ENCODE data around the gene EFNA1. TPM values are rescaled to one million over a fixed set of nuclear protein-coding genes. Genes with fewer than 3 reads are reported as not detected.

The EFNA1 gene
- total and polyA plus RNA-seq, 2 of the 13 experiments (the other 11 are each of a cell fraction or from before 2014, with no cell fraction given) = 81.8 to 874 TPM

DNA sequence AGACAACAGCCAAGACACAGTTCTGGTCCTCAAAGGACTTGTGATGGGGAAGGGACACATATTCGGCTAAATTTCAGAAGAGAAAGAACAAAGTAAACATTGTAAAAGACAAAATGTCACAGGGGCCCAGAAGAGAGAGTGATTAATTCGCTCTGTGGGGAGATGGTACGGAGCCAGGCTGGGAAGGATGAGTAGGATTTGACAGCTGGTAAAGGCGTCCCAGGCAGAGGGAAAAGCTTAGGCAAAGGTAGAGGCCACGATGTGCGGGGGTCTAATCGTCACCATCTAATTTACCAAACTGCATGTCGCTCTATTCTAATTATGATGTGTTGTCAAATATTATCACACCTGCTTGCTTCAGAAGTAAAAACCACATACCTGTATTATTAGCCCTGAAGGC is 17.3 kb upstream of the EFNA1 start:
- CTCF ChIA-PET (ENCODE audit: low intra/inter-chr PET ratio, low total read pairs) = no interaction called here
- WGBS (ENCODE audit: low lambda C conversion rate) = 74% methylated on average over 8 of the region's 8 CpGs
- Histone ChIP-seq H3K9ac (ENCODE audit: insufficient read depth, low read depth, low read length) (no peak overlapping the region), H3K4me1 (ENCODE audit: insufficient read depth, low read length) (peaks cover 54% of the 10 kb centered on the region), H3K79me2 (ENCODE audit: insufficient read depth, low read length) (no peaks in the 10 kb centered on the region), H3K4me3 (replicated peaks in 1 of 3; ENCODE audit: insufficient read depth in 1 of 3, low read depth in 2 of 3, low read length in 3 of 3) (no peak overlapping the region), H3K9me3 (ENCODE audit: low read length) (no peaks in the 10 kb centered on the region), H3K4me2 (ENCODE audit: low read depth, low read length) (no peak overlapping the region), H2AFZ (ENCODE audit: low read length) (no peak overlapping the region), H3K27me3 (ENCODE audit: control insufficient read depth in 1 of 2, insufficient read depth in 2 of 2, low read length in 2 of 2) (no peaks in the 10 kb centered on the region), H3K36me3 (replicated peaks in 1 of 2; ENCODE audit: control insufficient read depth in 1 of 2, insufficient read depth in 2 of 2, low read length in 2 of 2) (no peaks in the 10 kb centered on the region), H3K27ac (ENCODE audit: extremely low read length, insufficient read depth, low read length) (no peak overlapping the region), H4K20me1 (ENCODE audit: insufficient read depth, low read length) (no peaks in the 10 kb centered on the region)
- intact Hi-C loops (cut with micrococcal nuclease; ENCODE audit: unreplicated experiment) (loop anchor here (5.0 kb wide), 1 partner anchor 407 kb away; no protein-coding TSS in a partner anchor), in situ Hi-C loops (cut with HindIII; ENCODE audit: extremely low pct_ligation_motif_present, low pct_unique_long_range_greater_than_20kb) (no loop called here)
- ATAC-seq = no peak
- POLR2A ChIA-PET = interaction anchor here (0.8 kb wide), 1 partner anchor 16 kb away, joined by 3 read pairs; no protein-coding TSS in a partner anchor
- FAIRE-seq = no peak
- BruUV-seq (replicated peaks) = no TSS peak
- no peak for DNase-seq (ENCODE audit: low spot score)
- TF ChIP-seq LRRFIP1 (CRISPR knock-in tag; conservative IDR thresholded peaks at IDR 0.05) = no peak
- TF ChIP-seq TFAP4 (IDR thresholded peaks at IDR 0.05; ENCODE audit: borderline replicate concordance, low read depth) = no peak
- TF ChIP-seq SRSF1 (optimal IDR thresholded peaks at IDR 0.05; ENCODE audit: low read depth, low read length) = no peak
- no peak for TF ChIP-seq CREB1 (IDR thresholded peaks at IDR 0.05)
- no peak for TF ChIP-seq CREB1 (CRISPR knock-in tag; IDR thresholded peaks at IDR 0.05)
- TF ChIP-seq POLR2AphosphoS2 (IDR thresholded peaks at IDR 0.05; ENCODE audit: low read depth, low read length) = no peak
- no peak for TF ChIP-seq ZNF17 (CRISPR knock-in tag; IDR thresholded peaks at IDR 0.05)
- TF ChIP-seq RXRB (CRISPR knock-in tag; IDR thresholded peaks at IDR 0.05; ENCODE audit: borderline replicate concordance) = no peak

Measured in HepG2 (cell line).